ENCODE results near the gene CMTM2.
A peak's percentile ranks its signal among the peaks of the same experiment; 100 is the strongest.

CMTM2 gene

DNA sequence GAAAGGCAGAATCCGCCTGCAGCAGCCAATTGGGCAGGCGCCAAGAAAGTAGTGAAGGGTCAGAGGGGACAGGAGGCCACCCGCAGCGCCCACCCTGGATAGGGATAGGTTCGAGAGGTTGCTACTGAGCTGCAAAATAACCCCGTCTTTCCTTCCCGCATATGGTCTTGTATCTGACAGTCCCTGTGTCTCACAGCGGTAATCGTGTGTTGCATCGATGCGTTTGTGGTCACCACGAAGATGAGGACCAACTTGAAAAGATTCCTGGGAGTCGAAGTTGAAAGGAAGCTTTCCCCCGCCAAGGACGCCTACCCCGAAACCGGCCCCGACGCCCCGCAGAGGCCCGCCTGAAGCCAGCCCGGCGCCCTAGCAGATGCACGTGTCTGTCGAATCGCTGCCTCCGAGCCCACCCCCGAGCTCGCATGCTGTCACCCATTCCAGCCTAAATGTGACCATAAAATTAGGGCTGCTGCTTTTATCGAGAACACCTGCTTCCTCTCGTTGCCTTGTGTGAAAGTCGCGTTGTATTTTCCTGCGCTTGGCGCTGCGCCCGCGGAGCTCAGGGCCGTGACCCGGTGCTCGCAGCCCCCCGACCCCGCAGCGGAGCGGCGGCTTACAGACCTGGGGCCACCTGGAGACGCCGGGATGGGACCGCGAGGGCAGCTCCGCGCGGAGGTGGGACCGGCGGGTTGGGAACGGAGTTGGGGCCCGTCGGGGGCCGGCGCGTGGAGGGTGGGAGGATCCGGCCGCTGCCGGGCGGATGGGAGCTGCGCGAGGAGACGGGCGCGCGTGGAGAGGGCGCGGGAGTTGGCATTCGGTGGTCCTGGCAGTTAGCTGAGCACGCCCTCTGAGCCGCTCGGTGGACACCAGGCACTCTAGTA, at the start of gene CMTM2:
Gene CMTM2 (plus strand): TSS at position 813 of the 881 bp plus-strand sequence. CDS start 145 bp downstream, outside the sequence.
- DNase-seq: no peak

GRCh38 chr16:66529475-66529874, 49.8 kb upstream of the CMTM2 start:
- no peak for DNase-seq

DNA sequence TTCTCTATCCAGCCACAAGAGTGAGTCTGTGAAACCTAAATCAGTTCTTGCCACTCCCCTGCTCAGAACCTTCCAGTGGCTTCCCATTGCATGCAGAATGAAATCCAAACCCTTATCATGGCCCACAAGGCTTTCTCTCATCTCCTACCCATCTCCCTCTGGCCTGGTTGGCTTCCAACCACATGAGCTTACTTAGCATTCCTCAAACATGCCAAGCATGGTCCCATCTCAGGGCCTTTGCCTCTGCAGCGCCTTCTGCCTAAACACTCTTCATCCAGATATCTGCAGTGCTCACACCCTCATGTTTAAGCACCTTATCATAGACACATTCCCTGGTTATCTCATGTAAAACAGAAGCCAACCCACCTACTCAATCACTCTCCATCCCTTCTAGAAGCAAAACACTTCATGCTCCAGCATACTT, 44.9 kb upstream of the CMTM2 start:
- DNase-seq: no peak

- DNase-seq: no peak
These were observed 42.7 kb upstream of the CMTM2 start for GRCh38 chr16:66536525-66536924.

- no peak for DNase-seq
These were observed 42.0 kb upstream of the CMTM2 start for GRCh38 chr16:66537236-66537635.

- no peak for DNase-seq
These were observed 40.4 kb upstream of the CMTM2 start for GRCh38 chr16:66538910-66539309.

DNA sequence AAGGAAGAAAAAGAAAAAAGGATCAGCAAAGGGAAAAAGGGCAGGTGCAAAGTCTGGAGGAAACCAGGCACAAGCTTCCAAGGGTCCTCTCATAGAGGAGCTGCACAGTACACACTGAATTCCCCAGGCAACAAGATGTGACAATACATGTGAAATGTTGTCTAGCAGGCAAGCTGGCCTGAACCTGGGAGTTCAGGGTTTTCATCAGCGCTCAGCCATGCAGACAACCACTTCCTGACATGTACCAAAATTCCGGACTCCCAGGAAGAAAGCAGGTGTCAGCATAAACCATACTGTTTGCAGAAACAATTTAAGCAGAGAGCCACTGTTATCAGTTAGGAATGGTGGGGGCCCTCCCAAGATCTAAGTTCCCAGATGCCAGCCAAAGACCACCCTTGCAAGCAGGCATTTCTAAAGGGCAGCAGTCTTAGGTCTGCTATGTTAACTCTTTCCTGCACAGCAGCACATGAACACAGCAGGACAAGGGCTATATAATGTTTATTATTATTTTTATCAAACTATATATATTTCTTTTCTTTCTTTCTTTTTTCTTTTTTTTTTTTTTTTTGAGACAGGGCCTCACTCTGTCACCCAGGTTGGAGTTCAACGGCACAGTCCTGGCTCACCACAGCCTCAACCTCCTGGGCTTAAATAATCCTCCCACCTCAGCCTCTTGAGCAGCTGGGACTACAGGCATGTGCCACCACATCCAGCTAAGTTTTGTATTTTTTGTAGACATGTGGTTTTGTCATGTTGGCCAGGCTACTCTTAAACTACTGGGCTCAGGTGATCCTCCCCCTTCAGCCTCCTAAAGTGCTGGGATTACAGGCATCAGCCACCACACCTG, 39.4 kb upstream of the CMTM2 start:
- DNase-seq: no peak

DNA sequence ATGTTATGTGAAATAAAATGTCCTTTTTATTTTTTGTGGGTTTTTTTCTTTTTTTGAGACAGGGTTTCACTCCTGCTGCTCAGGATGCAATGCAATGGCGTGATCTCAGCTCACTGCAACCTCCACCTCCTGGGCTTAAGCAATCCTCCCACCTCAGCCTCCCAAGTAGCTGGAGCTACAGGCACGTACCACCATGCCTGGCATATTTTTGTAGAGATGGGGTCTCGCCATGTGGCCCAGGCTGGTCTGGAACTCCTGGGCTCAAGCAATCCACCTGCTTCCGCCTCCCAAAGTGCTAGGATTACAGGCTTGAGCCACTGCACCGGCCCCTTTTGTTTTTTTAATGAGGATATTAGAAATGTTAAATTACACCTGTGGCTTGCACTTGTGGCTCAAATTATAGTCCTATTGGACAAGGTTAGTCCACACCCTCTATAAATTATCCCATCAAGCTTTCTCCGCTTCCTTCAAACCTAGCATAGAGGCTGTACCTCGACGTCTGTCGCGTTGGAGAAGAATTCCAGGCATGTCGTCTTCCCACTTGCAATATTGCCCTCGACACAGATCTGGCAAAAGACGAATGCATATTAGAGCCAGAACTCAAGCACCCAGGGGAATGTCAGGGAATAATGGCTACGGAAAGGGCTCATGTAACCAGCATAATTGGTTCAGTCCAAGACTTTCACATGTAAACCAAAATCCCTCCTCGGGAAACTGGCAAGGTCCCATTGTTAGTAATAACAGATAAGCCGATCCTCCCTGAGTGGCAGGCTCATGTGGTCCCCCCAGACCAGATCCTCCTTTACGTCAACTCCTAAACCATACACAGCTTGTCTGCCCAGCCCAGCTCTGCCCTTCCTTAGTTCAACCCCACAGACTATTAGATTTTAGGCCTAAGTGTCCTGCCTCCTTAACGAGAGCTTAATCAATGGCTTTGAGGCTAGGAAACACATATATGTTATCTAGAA, 37.6 kb upstream of the CMTM2 start:
- no peak for DNase-seq

GRCh38 chr16:66542396-66542795, 36.9 kb upstream of the CMTM2 start:
- DNase-seq: no peak

DNA sequence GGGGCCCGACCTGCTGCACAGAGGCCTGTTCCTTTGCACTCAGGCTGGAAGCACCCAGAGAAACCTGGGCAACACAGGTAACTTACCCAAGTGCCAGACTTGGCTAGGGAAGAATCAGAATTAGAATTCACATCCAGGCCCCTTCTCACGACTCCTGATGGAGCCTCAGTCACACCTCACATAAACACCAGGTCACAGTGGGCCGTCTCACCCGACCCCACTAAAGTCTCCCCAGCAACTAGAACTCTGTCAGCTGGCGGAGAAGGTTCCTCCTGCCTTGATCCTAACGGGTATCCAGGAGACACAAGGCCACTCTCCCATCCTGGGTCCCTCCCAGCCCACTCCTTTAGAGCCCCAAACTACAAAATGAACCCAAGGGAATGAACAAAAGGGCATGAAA, 35.7 kb upstream of the CMTM2 start:
- no peak for DNase-seq

- no peak for DNase-seq
These were observed 35.1 kb upstream of the CMTM2 start for GRCh38 chr16:66544016-66544757.

GRCh38 chr16:66547101-66547989, 31.9 kb upstream of the CMTM2 start:
- DNase-seq: no peak

DNA sequence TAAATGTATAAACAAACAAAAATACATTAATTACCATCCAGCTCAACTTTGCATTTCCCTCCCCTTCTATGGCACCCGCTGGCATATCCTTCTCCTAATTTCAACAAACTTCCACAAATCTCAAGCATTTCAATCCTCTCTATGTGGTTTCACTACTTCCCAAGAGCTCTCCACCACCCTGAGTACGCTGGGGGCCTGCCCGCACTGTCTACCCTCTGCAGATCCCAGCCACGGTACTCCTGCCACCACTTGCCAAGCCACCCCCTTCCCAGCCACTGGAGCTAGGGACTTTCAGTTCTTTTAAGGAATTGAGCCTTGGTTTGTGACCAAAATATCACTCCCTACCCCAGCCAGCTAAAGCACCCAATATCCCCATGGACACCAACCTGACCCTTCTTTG, 31.2 kb upstream of the CMTM2 start:
- no peak for DNase-seq

GRCh38 chr16:66548868-66549267, 30.4 kb upstream of the CMTM2 start:
- no peak for DNase-seq

DNA sequence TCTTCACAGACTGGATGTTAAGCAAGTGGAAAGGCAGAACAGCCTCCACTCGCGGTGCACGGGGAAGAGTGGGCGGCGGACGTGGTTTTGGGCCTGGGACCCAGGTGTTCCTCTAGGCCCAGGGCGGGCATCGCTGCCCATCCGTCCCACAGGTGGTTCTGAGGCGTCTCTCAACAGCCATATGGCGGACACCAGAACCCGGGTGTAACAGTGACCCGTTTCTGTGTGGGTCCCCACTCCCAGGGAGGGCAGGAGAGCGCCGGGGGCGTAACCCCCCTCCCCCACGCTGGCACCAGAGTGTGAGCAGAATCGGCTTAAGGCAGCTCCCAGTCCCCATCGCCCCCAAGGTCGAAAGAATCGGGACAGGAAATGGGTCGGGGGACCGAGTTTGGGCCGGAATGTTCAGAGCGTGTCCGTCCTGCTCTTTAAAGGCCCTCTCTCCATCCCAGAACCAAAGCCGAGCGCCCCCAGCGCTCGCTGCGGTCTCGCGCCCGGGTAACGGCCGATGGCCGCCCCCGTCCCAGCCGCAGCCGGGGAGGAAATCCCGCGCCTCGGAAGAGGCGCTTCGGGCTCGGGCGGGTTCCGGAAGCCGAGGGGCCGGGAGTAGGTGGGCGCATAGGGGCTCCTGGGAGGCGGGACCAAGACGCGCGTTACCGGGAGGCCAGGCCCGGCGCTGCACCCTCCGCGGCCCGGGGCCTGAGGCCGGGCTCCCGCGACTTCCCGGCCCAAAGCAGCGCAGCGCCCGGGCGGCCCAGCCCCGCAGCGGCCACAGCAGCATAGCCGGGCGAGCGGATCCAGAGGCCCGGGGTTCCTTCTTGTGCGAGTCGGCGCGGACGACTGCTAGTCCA, 29.8 kb upstream of the CMTM2 start, which contains the start of gene TK2:
Gene TK2 (minus strand): TSS at position 839 of the 848 bp plus-strand sequence. CDS start 61 bp downstream, at position 778.
- DNase-seq: peak; percentile 50

- DNase-seq: peak; percentile 52
These were observed 27.9 kb upstream of the CMTM2 start for GRCh38 chr16:66551348-66551759.

DNA sequence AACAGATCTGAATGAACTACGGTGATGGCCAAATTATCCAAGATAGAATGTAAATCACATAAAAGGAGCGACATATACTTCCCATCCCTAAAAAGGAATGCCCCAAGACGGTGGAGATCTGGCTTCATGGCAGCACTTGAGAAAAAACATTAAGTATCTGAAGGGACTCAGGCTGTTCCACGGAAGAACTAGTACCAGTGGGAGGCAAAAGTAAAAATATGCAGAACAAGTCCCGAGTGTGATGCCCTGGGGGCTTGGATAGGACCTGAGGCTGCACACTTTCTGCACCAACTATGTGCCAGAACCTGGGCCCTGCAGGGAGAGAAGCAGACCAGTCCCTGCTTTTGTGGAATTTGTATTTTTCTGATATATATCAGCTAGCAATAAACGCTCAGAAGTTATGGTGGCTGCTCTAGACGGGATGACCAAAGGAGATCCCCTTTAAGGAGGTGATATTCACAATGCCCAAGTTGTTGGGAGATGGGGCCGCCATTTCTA, 27.4 kb upstream of the CMTM2 start:
- no peak for DNase-seq

- peak; percentile 79 for DNase-seq
These were observed 26.7 kb upstream of the CMTM2 start, which contains the start of gene CKLF for GRCh38 chr16:66552286-66553177. CKLF (plus strand) TSS chr16:66552576; CDS start chr16:66552716, 140 bp downstream.
